SJCRH30 (cell line): ENCODE measurements around the gene CASP1. TPM values are rescaled to one million over a fixed set of nuclear protein-coding genes. Genes with fewer than 3 reads are reported as not detected.
"Not testable (repeated sequence)": the region's sequence is repeated elsewhere in the genome, so short reads cannot be mapped to it uniquely, and the experiment has no call there.

Experiments used
- DNase-seq, 2 experiments: peaks; one replicate each; pipeline ENCODE4 v3.0.0-alpha.2; 2015 to 2020
- H3K27ac ChIP-seq: fragments of 250-450 bp; sonication (Bioruptor Pico); 2 replicates; pipeline ENCODE4 v1.5.1; 2020; ENCODE audit warnings: mild to moderate bottlenecking, moderate library complexity
- H3K27me3 ChIP-seq: fragments of 250-450 bp; sonication (Bioruptor Pico); 2 replicates; pipeline ENCODE4 v1.5.1; 2020; ENCODE audit warnings: mild to moderate bottlenecking, moderate library complexity
- H3K36me3 ChIP-seq: fragments of 250-450 bp; sonication (Bioruptor Pico); 2 replicates; pipeline ENCODE4 v1.5.1; 2020; ENCODE audit warnings: mild to moderate bottlenecking, moderate library complexity
- H3K4me1 ChIP-seq: fragments of 250-450 bp; sonication (Bioruptor Pico); 2 replicates; pipeline ENCODE4 v1.5.1; 2020; ENCODE audit warnings: mild to moderate bottlenecking, moderate library complexity
- H3K4me3 ChIP-seq: fragments of 250-450 bp; sonication (Bioruptor Pico); 2 replicates; pipeline ENCODE4 v1.5.1; 2020; ENCODE audit warnings: mild to moderate bottlenecking, moderate library complexity
- H3K9me3 ChIP-seq: fragments of 250-450 bp; sonication (Bioruptor Pico); replicated peaks from 2 replicates; pipeline ENCODE4 v1.5.1; 2020; ENCODE audit warnings: mild to moderate bottlenecking, moderate library complexity
- total RNA-seq: library from RNA; depleted of rRNA; stranded (reverse); fragments of >200 nt; shearing (Covaris generic); gene quantifications from 2 replicates; pipeline ENCODE4 v1.2.3, GENCODE V29; 2014; rRNA removed

The CASP1 gene
- 0.40 and 0.86 TPM in 2 replicates for total RNA-seq

DNA sequence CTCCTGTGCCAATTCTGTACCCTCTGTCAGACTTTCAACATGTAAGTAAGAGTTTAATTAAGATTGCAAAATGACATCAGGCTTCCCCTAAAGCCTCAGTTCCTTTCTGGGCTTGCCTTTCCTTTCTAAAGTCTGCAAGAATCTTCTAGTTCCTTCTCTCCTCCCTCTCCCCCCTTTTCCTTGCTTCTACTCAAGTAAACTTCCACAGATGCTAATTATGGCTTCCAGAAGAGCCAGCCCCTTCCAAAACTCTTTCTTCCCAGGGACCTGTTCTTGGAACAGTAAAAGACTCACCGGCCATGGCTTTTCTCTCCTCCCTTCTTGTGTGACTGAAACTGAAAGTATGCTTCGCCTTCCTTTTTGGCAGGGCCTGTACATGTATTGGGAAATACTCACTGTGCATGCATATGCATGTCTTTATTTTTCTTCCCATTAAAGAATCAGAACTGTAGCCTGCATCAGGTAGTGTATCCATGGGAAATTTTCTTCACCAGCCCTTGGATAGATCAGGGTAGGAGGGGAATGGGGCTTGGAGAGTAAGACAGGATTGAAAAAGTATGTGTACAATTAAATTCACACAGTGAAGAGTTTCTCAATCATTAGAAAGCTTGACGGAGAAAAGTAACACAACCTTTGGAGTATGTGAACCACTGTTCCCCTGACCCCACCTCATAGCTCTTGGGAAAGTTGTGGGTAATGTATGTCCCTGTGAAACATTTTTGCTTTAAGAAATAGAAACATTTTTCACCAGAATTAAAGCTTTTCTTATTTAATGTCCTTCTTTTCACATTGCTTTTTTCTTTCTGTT lies at the start of gene CASP1:
Gene CASP1, minus strand, starts transcription at position 332 of the 808 bp plus-strand sequence. Its CDS starts 31 bp downstream, at position 301.
- no peaks in the 10 kb centered on the region for H3K4me1 ChIP-seq
- no peak within 1 kb of the TSS for H3K4me3 ChIP-seq
- no peaks in the 10 kb centered on the region for H3K27me3 ChIP-seq
- H3K36me3 ChIP-seq = no peaks in the 10 kb centered on the region
- no peak for DNase-seq
- no peak within 1 kb of the TSS for H3K27ac ChIP-seq
- no peaks in the 10 kb centered on the region for H3K9me3 ChIP-seq

GRCh38 chr11:105081412-105082150 lies 46.6 kb upstream of the CASP1 start:
- H3K27ac ChIP-seq = no peak overlapping the region
- H3K4me3 ChIP-seq = no peak overlapping the region
- no peak for DNase-seq
- no peaks in the 10 kb centered on the region for H3K4me1 ChIP-seq
- H3K9me3 ChIP-seq = no peaks in the 10 kb centered on the region
- H3K36me3 ChIP-seq = no peaks in the 10 kb centered on the region
- no peaks in the 10 kb centered on the region for H3K27me3 ChIP-seq

- H3K36me3 ChIP-seq, H3K27ac ChIP-seq, H3K4me3 ChIP-seq, H3K27me3 ChIP-seq, H3K4me1 ChIP-seq, H3K9me3 ChIP-seq, DNase-seq: not testable (repeated sequence)
Observed at GRCh38 chr11:105080171-105080906, 45.4 kb upstream of the CASP1 start.

DNA sequence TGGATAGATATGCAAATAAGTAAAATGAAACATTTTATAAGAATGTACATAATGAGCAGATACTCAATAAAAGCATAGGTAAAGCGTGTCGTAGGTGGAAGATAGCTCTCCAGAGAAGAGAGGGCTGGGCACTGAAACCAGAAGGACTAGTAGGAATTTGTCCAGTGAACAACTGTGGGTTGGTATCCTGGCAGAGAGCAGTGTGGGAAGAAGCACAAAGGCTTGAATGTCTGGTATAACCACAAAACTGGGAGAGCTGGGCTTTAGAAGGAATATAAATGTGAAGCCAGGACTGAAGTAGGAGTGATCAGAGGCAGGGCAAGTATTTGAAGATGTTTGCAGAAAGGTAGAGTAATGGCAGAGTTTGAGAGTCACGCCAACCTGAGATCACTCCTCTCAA lies 43.3 kb upstream of the CASP1 start:
- DNase-seq = no peak
- H3K4me1 ChIP-seq = no peaks in the 10 kb centered on the region
- H3K27me3 ChIP-seq = no peaks in the 10 kb centered on the region
- H3K27ac ChIP-seq = no peak overlapping the region
- no peaks in the 10 kb centered on the region for H3K36me3 ChIP-seq
- no peaks in the 10 kb centered on the region for H3K9me3 ChIP-seq
- no peak overlapping the region for H3K4me3 ChIP-seq

GRCh38 chr11:105077141-105077790 lies 42.3 kb upstream of the CASP1 start:
- H3K36me3 ChIP-seq, H3K4me1 ChIP-seq, DNase-seq, H3K27me3 ChIP-seq, H3K4me3 ChIP-seq, H3K9me3 ChIP-seq, H3K27ac ChIP-seq: not testable (repeated sequence)

- DNase-seq = no peak
- no peaks in the 10 kb centered on the region for H3K4me1 ChIP-seq
- no peaks in the 10 kb centered on the region for H3K27me3 ChIP-seq
- H3K36me3 ChIP-seq = no peaks in the 10 kb centered on the region
- H3K4me3 ChIP-seq = no peak overlapping the region
- no peak overlapping the region for H3K27ac ChIP-seq
- H3K9me3 ChIP-seq = no peaks in the 10 kb centered on the region
Observed at GRCh38 chr11:105074166-105074530, 39.2 kb upstream of the CASP1 start.

GRCh38 chr11:105073456-105074165 lies 38.7 kb upstream of the CASP1 start:
- no peak for DNase-seq
- H3K36me3 ChIP-seq = no peaks in the 10 kb centered on the region
- H3K27me3 ChIP-seq = no peaks in the 10 kb centered on the region
- H3K27ac ChIP-seq = no peak overlapping the region
- no peaks in the 10 kb centered on the region for H3K4me1 ChIP-seq
- no peaks in the 10 kb centered on the region for H3K9me3 ChIP-seq
- H3K4me3 ChIP-seq = no peak overlapping the region

- not testable (repeated sequence) for DNase-seq, H3K27me3 ChIP-seq, H3K36me3 ChIP-seq, H3K9me3 ChIP-seq, H3K4me1 ChIP-seq, H3K4me3 ChIP-seq, H3K27ac ChIP-seq
Observed at GRCh38 chr11:105072080-105072479, 37.1 kb upstream of the CASP1 start.

GRCh38 chr11:105071089-105071732 lies 36.3 kb upstream of the CASP1 start:
- H3K36me3 ChIP-seq = no peaks in the 10 kb centered on the region
- no peaks in the 10 kb centered on the region for H3K4me1 ChIP-seq
- no peak overlapping the region for H3K27ac ChIP-seq
- H3K9me3 ChIP-seq = no peaks in the 10 kb centered on the region
- no peaks in the 10 kb centered on the region for H3K27me3 ChIP-seq
- H3K4me3 ChIP-seq = no peak overlapping the region
- DNase-seq = no peak

DNA sequence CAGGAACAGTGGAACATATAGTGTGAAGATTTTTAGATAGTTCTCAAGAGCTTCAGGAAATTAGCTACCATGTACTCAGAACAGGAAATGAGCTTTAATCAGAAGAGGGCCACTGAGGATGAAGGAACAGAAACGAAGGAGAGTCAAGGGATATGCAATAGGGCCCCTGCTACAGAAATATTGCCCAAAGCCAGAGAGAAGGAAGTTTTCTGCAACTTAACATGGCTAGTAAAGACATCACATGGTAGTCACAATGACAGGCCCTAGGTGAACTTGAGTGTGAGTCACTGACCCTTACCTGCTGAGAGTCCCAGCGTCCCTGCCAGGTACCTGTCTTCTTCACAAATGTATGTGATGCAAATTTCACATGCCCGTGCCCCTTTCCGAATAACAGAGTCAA lies 35.4 kb upstream of the CASP1 start:
- no peaks in the 10 kb centered on the region for H3K27me3 ChIP-seq
- no peak overlapping the region for H3K4me3 ChIP-seq
- DNase-seq = no peak
- H3K4me1 ChIP-seq = no peaks in the 10 kb centered on the region
- no peaks in the 10 kb centered on the region for H3K36me3 ChIP-seq
- H3K27ac ChIP-seq = no peak overlapping the region
- H3K9me3 ChIP-seq = no peaks in the 10 kb centered on the region

GRCh38 chr11:105069749-105070148 lies 34.8 kb upstream of the CASP1 start:
- H3K27me3 ChIP-seq, H3K9me3 ChIP-seq, H3K4me1 ChIP-seq: not testable (repeated sequence)

GRCh38 chr11:105063245-105063941 lies 28.4 kb upstream of the CASP1 start:
- H3K4me3 ChIP-seq, H3K4me1 ChIP-seq, H3K36me3 ChIP-seq, DNase-seq, H3K27me3 ChIP-seq, H3K9me3 ChIP-seq, H3K27ac ChIP-seq: not testable (repeated sequence)

More at GRCh38 chr11:105069749-105070148, 34.8 kb upstream of the CASP1 start:
- not testable (repeated sequence) for H3K4me3 ChIP-seq, H3K27ac ChIP-seq, H3K36me3 ChIP-seq, DNase-seq

DNA sequence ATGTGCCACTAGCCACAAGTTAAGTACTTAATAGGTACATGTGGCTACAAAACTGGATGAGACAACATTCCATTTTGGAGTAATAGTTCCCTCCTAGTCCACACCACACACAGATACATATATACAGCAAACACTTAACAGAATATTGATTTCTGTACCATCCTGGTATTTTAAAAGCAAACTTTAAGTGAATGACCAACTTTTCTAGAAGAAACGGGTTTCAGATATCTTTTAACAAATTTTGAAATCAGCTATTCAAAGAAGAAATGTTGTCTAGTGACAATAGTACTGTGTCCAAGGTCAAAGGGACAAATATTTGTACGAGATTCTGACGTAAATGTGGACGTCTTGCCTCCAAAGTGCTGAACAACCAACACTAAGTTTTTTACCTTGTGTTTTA lies 22.5 kb upstream of the CASP1 start:
- H3K9me3 ChIP-seq = no peaks in the 10 kb centered on the region
- H3K4me3 ChIP-seq = no peak overlapping the region
- H3K36me3 ChIP-seq = no peaks in the 10 kb centered on the region
- H3K4me1 ChIP-seq = no peaks in the 10 kb centered on the region
- no peak overlapping the region for H3K27ac ChIP-seq
- no peaks in the 10 kb centered on the region for H3K27me3 ChIP-seq
- no peak for DNase-seq
